BLaER1 treated with 17β-estradiol and CSF1 and Interleukin-3, amounts not matched to agents 10 nM and 100 nM (cell line): ENCODE results near the gene CDH23.

Experiments used
- H3K27ac ChIP-seq, 11 experiments: shearing (Covaris generic); formaldehyde crosslinking; 2 replicates each; pipeline ENCODE4 v1.8.1; 2022
- H3K27me3 ChIP-seq, 11 experiments: shearing (Covaris generic); formaldehyde crosslinking; 2 replicates each; pipeline ENCODE4 v1.8.1; 2022
- H3K36me3 ChIP-seq, 11 experiments: shearing (Covaris generic); formaldehyde crosslinking; 2 replicates each; pipeline ENCODE4 v1.8.1; 2022
- H3K4me1 ChIP-seq, 10 experiments: shearing (Covaris generic); formaldehyde crosslinking; 2 replicates each; pipeline ENCODE4 v1.8.1; 2022
- H3K4me2 ChIP-seq, 11 experiments: shearing (Covaris generic); formaldehyde crosslinking; 2 replicates each; pipeline ENCODE4 v1.8.1; 2022
- H3K4me3 ChIP-seq, 10 experiments: shearing (Covaris generic); formaldehyde crosslinking; 2 replicates each; pipeline ENCODE4 v1.8.1; 2022
- H3K9ac ChIP-seq, 11 experiments: shearing (Covaris generic); formaldehyde crosslinking; 2 replicates each; pipeline ENCODE4 v1.8.1; 2022
- H3K9me3 ChIP-seq, 11 experiments: shearing (Covaris generic); formaldehyde crosslinking; replicated peaks in 1 of 11; 2 replicates each; pipeline ENCODE4 v1.8.1; 2022
- H4K20me1 ChIP-seq, 11 experiments: shearing (Covaris generic); formaldehyde crosslinking; 2 replicates each; pipeline ENCODE4 v1.8.1; 2022
- Cebpa-rat ChIP-seq, 11 experiments: shearing (Covaris generic); IDR thresholded peaks; 2 replicates each; pipeline ENCODE4 v1.8.1; 2022

CDH23 gene

GRCh38 chr10:71780156-71780555 is 383.4 kb downstream of the CDH23 start:
- TF ChIP-seq Cebpa-rat (IDR thresholded peaks at IDR 0.05) = no peak
- Histone ChIP-seq H3K4me3 (no peak overlapping the region), H3K4me2 (peak overlapping the region in 4 of 11 experiments; percentile 98 to 100 (median 99); a peak in 7 of 22 replicates), H4K20me1 (no peaks in the 10 kb centered on the region), H3K4me1 (peaks cover 41 to 95% (median 74%) of the 10 kb centered on the region in 10 experiments), H3K36me3 (0 out of 22 replicates have a peak, but pooled peaks cover 0 to 4% (median 0%) of the 10 kb centered on the region in 11 experiments), H3K9me3 (peaks cover 0 to 12% (median 7%) of the 10 kb centered on the region in 11 experiments; a peak in 14 of 22 replicates), H3K27me3 (no peaks in the 10 kb centered on the region), H3K9ac (no peak overlapping the region), H3K27ac (no peak overlapping the region)

- H3K9me3 ChIP-seq = peaks cover 0 to 12% (median 7%) of the 10 kb centered on the region in 11 experiments; a peak in 14 of 22 replicates
- H3K36me3 ChIP-seq = 0 out of 22 replicates have a peak, but pooled peaks cover 0 to 4% (median 0%) of the 10 kb centered on the region in 11 experiments
- peak overlapping the region in 2 of 11 experiments; percentile 91 to 98; a peak in 2 of 22 replicates for H3K4me2 ChIP-seq
- H3K4me1 ChIP-seq = peaks cover 36 to 89% (median 69%) of the 10 kb centered on the region in 10 experiments
- H3K9ac ChIP-seq = no peak overlapping the region
- H3K4me3 ChIP-seq = no peak overlapping the region
- no peak overlapping the region for H3K27ac ChIP-seq
- TF ChIP-seq Cebpa-rat (IDR thresholded peaks at IDR 0.05) = no peak
- no peaks in the 10 kb centered on the region for H4K20me1 ChIP-seq
- no peaks in the 10 kb centered on the region for H3K27me3 ChIP-seq
Observed at GRCh38 chr10:71780719-71781118, 384.0 kb downstream of the CDH23 start.

GRCh38 chr10:71782221-71782916 is 385.6 kb downstream of the CDH23 start:
- Histone ChIP-seq H3K9ac (peak overlapping the region in 6 of 11 experiments; percentile 18 to 59 (median 32); a peak in 5 of 22 replicates), H3K27me3 (no peaks in the 10 kb centered on the region), H3K4me2 (peak overlapping the region; percentile 53 to 91 (median 69)), H3K4me1 (peaks cover 21 to 73% (median 52%) of the 10 kb centered on the region in 10 experiments), H3K27ac (peak overlapping the region in 6 of 11 experiments; percentile 1 to 39 (median 30); a peak in 7 of 22 replicates), H3K36me3 (0 out of 22 replicates have a peak, but pooled peaks cover 0 to 3% (median 0%) of the 10 kb centered on the region in 11 experiments), H3K4me3 (peak overlapping the region in 2 of 10 experiments; percentile 7 to 9; a peak in 1 of 20 replicates), H4K20me1 (no peaks in the 10 kb centered on the region), H3K9me3 (peaks cover 0 to 8% (median 5%) of the 10 kb centered on the region in 11 experiments; a peak in 14 of 22 replicates)
- TF ChIP-seq Cebpa-rat (IDR thresholded peaks at IDR 0.05) = no peak

- Histone ChIP-seq H4K20me1 (no peaks in the 10 kb centered on the region), H3K9me3 (peaks cover 0 to 2% (median 0%) of the 10 kb centered on the region in 11 experiments; a peak in 3 of 22 replicates), H3K4me2 (peak overlapping the region; percentile 53 to 91 (median 69)), H3K4me1 (peaks cover 21 to 66% (median 46%) of the 10 kb centered on the region in 10 experiments), H3K27ac (peak overlapping the region in 6 of 11 experiments; percentile 1 to 39 (median 30); a peak in 7 of 22 replicates), H3K9ac (peak overlapping the region in 6 of 11 experiments; percentile 18 to 59 (median 32); a peak in 6 of 22 replicates), H3K27me3 (no peaks in the 10 kb centered on the region), H3K4me3 (peak overlapping the region in 2 of 10 experiments; percentile 7 to 9; a peak in 1 of 20 replicates), H3K36me3 (no peaks in the 10 kb centered on the region)
- TF ChIP-seq Cebpa-rat (IDR thresholded peaks at IDR 0.05) = no peak
Observed at GRCh38 chr10:71782917-71783490, 386.3 kb downstream of the CDH23 start.

GRCh38 chr10:71783917-71784678 is 387.4 kb downstream of the CDH23 start:
- peaks cover 21 to 55% (median 36%) of the 10 kb centered on the region in 10 experiments for H3K4me1 ChIP-seq
- no peaks in the 10 kb centered on the region for H4K20me1 ChIP-seq
- H3K4me3 ChIP-seq = no peak overlapping the region
- H3K27me3 ChIP-seq = no peaks in the 10 kb centered on the region
- no peaks in the 10 kb centered on the region for H3K9me3 ChIP-seq
- no peak for TF ChIP-seq Cebpa-rat (IDR thresholded peaks at IDR 0.05)
- no peaks in the 10 kb centered on the region for H3K36me3 ChIP-seq
- no peak overlapping the region; a peak in 1 of 22 replicates for H3K9ac ChIP-seq
- peak overlapping the region; percentile 53 to 91 (median 69); a peak in 21 of 22 replicates for H3K4me2 ChIP-seq
- no peak overlapping the region for H3K27ac ChIP-seq

GRCh38 chr10:71784679-71785272 is 388.1 kb downstream of the CDH23 start:
- Histone ChIP-seq H3K36me3 (no peaks in the 10 kb centered on the region), H3K9ac (no peak overlapping the region), H3K4me3 (no peak overlapping the region), H3K9me3 (no peaks in the 10 kb centered on the region), H3K4me1 (peaks cover 21 to 49% (median 29%) of the 10 kb centered on the region in 10 experiments), H3K27me3 (no peaks in the 10 kb centered on the region), H4K20me1 (no peaks in the 10 kb centered on the region), H3K27ac (no peak overlapping the region), H3K4me2 (peak overlapping the region in 4 of 11 experiments; percentile 65 to 91 (median 88); a peak in 3 of 22 replicates)
- TF ChIP-seq Cebpa-rat (IDR thresholded peaks at IDR 0.05) = no peak

- Histone ChIP-seq H3K36me3 (no peaks in the 10 kb centered on the region), H3K4me3 (no peak overlapping the region), H3K27ac (no peak overlapping the region), H3K4me2 (no peak overlapping the region), H3K27me3 (no peaks in the 10 kb centered on the region), H3K4me1 (peaks cover 9 to 21% (median 17%) of the 10 kb centered on the region in 10 experiments), H4K20me1 (peaks cover 0 to 4% (median 0%) of the 10 kb centered on the region in 11 experiments; a peak in 1 of 22 replicates), H3K9me3 (no peaks in the 10 kb centered on the region), H3K9ac (no peak overlapping the region)
- no peak for TF ChIP-seq Cebpa-rat (IDR thresholded peaks at IDR 0.05)
Observed at GRCh38 chr10:71788954-71789353, 392.2 kb downstream of the CDH23 start.

GRCh38 chr10:71789871-71790270 is 393.2 kb downstream of the CDH23 start:
- H3K9ac ChIP-seq = no peak overlapping the region
- 0 out of 22 replicates have a peak overlapping the region, but pooled peaks of 1 of the 11 experiments have one; percentile 63 for H3K4me2 ChIP-seq
- H3K36me3 ChIP-seq = no peaks in the 10 kb centered on the region
- H3K4me1 ChIP-seq = peaks cover 6 to 14% (median 12%) of the 10 kb centered on the region in 10 experiments; a peak in 17 of 20 replicates
- TF ChIP-seq Cebpa-rat (IDR thresholded peaks at IDR 0.05) = no peak
- no peak overlapping the region for H3K27ac ChIP-seq
- no peak overlapping the region for H3K4me3 ChIP-seq
- no peaks in the 10 kb centered on the region for H3K27me3 ChIP-seq
- peaks cover 0 to 4% (median 0%) of the 10 kb centered on the region in 11 experiments; a peak in 2 of 22 replicates for H4K20me1 ChIP-seq
- H3K9me3 ChIP-seq = no peaks in the 10 kb centered on the region
